ENCODE results near the gene NMRK1. TPM values are rescaled to one million over a fixed set of nuclear protein-coding genes. Genes with fewer than 3 reads are reported as not detected.

Gene NMRK1
- total RNA-seq, 4 donors from 2014 or later: 13.6 to 42.6 (median 24.0) TPM

DNA sequence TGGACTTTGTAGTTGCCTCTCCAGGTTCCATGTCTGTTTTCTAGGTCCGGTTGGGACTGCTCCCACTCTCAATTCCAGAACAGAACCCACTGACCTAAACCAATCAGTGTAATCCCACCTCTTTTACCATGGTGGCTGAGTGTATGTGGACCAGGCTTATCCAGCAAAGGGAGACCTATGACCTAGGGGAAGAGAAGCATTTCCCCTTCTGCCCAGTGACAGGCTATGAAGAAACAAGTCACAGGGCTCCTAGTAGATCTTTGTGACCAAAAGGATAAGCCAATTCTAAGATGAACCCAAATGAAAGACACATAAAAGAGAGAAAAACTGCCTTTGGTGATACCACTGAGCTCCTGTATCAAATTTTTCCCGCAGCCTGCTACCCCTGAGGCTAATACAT is 6.3 kb downstream of the NMRK1 start:
- DNase-seq (ENCODE audit: low spot score): no peak
- TF ChIP-seq CTCF (IDR thresholded peaks at IDR 0.05): no peak
- no peak for ATAC-seq (ENCODE audit: low FRiP score)

DNA sequence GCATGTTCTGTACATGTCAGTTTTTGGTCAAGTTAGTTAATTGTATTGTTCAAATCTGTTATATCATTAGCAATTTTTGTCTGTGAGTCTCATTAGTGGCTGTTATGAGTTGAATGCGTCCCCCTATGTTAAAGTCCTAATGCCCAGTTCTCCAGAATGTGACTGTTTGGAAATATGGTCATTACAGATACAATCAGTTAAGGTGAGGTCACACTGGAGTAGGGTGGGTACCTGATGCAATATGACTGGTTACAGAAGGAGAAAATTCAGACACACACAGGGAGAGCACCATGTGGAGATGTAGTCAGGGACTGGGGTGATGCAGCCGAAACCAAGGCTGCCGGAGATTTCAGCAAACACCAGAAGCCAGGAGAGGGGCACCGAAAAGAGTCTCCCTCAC is 15.1 kb downstream of the NMRK1 start:
- DNase-seq (ENCODE audit: low spot score): no peak
- ATAC-seq (ENCODE audit: low FRiP score): no peak
- no peak for TF ChIP-seq CTCF (IDR thresholded peaks at IDR 0.05)

DNA sequence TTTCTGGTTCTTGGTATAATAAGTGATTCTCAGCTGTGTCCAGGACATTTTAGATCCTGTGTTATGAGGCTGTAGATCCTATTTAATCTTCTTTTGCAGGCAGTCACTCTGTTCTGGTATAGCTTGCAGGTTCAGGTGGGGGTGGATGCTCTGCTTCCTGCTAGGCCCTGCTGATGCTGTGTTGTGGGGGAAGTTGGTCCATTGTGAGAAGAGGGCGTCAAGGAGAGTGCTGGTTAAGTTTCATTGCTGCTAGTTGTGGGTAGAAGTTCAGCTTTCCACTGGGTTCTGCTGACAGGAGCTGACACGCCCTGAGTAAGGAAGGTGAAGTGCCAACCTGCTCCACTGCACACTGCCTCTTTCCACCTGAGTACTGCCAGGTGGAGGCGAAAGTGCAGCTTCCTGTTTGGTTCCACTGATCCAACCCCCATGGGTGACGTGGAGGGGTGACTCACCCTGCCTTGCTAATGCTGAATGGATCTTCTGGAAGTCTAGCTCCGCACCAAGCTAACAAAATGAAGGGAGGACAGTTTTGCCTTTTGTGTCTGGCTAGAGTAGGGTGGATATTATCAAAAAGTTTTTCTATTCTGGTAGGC is 16.3 kb downstream of the NMRK1 start:
- DNase-seq (ENCODE audit: low spot score) (no peak), ATAC-seq (ENCODE audit: low FRiP score) (no peak)
- TF ChIP-seq CTCF (IDR thresholded peaks at IDR 0.05): no peak

GRCh38 chr9:75069171-75069570 is 18.8 kb downstream of the NMRK1 start:
- TF ChIP-seq CTCF (IDR thresholded peaks at IDR 0.05): no peak
- ATAC-seq (ENCODE audit: low FRiP score) (no peak), DNase-seq (ENCODE audit: low spot score) (no peak)

GRCh38 chr9:75067894-75068293 is 20.1 kb downstream of the NMRK1 start:
- DNase-seq (ENCODE audit: low spot score) (no peak), ATAC-seq (ENCODE audit: low FRiP score) (no peak)
- TF ChIP-seq CTCF (IDR thresholded peaks at IDR 0.05): no peak

DNA sequence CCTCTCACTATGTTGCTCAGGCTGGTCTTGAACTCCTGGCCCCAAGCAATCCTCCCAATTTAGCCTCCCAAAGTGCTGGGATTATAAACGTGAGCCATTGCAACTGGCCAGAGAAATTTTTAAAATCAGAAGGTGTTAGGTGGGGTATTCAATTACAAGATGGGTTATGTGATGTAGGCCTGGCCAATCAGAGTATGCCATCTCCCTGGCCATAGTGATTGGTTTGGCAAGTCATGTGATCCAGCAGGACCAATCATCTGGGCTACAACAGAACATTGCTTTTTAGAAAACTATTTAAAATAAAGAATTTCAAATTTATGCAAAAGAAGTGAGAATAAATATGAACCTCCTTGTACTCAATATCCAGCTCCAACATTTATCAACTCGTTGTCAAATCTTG is 22.4 kb downstream of the NMRK1 start:
- TF ChIP-seq CTCF (IDR thresholded peaks at IDR 0.05): no peak
- DNase-seq (ENCODE audit: low spot score) (no peak), ATAC-seq (ENCODE audit: low FRiP score) (no peak)

DNA sequence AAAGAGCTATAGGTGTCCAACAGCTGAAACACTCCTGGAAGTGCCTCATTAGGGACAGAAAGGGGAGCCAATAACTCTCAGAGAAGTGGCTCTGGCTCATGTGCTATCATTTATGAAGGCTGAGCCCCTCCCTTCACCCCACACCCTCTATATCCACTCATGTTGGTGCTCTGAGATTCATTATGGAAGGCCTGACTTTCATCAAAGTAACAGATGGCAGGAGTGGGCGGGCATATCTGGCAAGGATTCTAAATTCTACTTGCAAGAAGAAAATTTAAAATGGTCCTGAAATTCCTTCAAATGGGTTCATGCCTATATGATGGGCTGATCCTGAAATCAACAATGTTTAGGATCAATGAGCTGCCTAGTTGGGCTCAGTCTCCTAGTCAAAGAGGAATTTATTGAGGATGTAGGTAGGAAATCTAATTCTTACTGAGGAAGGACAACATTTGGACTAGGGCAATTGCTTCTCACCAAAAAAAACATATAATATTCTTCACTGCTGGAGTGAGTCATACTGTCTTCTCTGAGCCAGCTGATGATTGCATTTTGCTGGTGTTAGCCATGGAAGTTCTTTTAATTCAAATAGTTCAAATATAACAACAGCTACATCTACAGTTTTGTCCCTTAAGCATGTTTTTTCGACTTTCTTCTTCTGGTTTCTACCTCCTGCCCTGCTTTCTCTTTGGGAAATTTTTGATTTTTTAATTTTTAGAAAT is 23.5 kb downstream of the NMRK1 start:
- DNase-seq (ENCODE audit: low spot score) (no peak), ATAC-seq (ENCODE audit: low FRiP score) (no peak)
- TF ChIP-seq CTCF (IDR thresholded peaks at IDR 0.05): no peak

Measured in omental fat pad (tissue), 4 donors.